NCI-H2196 treated with DMSO at 0.1 percent for 48 hours (cell line): ENCODE results near the gene PER3.

Source experiments
- DNase-seq: peaks from one replicate; lab custom pipeline; 2025; ENCODE audit not compliant: unreplicated experiment; lab: John Stamatoyannopoulos, UW

The PER3 gene

GRCh38 chr1:7869136-7869920 lies 85.2 kb downstream of the PER3 start:
- no peak for DNase-seq

- no peak for DNase-seq
Observed at GRCh38 chr1:7871136-7871535, 87.0 kb downstream of the PER3 start.

- DNase-seq, result no peak
Observed at GRCh38 chr1:7873801-7874795, 90.0 kb downstream of the PER3 start.

- no peak for DNase-seq
Observed at GRCh38 chr1:7878027-7878426, 93.9 kb downstream of the PER3 start.

GRCh38 chr1:7879228-7879627 lies 95.1 kb downstream of the PER3 start:
- no peak for DNase-seq

- DNase-seq, result no peak
Observed at GRCh38 chr1:7884757-7885156, 100.7 kb downstream of the PER3 start.

- peak; percentile 33 for DNase-seq
Observed at GRCh38 chr1:7885513-7886404, 101.7 kb downstream of the PER3 start.

- DNase-seq, result peak; percentile 6
Observed at GRCh38 chr1:7886405-7886745, 102.3 kb downstream of the PER3 start.

- no peak for DNase-seq
Observed at GRCh38 chr1:7888248-7889081, 104.4 kb downstream of the PER3 start.

- no peak for DNase-seq
Observed at GRCh38 chr1:7890853-7891252, 106.8 kb downstream of the PER3 start.

GRCh38 chr1:7891804-7892203 lies 107.7 kb downstream of the PER3 start:
- DNase-seq, result no peak

- no peak for DNase-seq
Observed at GRCh38 chr1:7893529-7894180, 109.6 kb downstream of the PER3 start.
